ENCODE results near the gene GATAD2A. TPM values are rescaled to one million over a fixed set of nuclear protein-coding genes. Genes with fewer than 3 reads are reported as not detected.

GATAD2A gene
- total and polyA plus RNA-seq, 9 of the 15 experiments (the other 6 are each of a cell fraction or from before 2014, with no cell fraction given), result 2.4 to 226 (median 44.2) TPM

- no peak for FAIRE-seq
- no TSS peak for BruUV-seq (replicated peaks)
These were observed 23.4 kb upstream of the GATAD2A start for GRCh38 chr19:19382118-19382517.

More at GRCh38 chr19:19382118-19382517, 23.4 kb upstream of the GATAD2A start:
- Histone ChIP-seq H3K4me1 (replicated peaks in 1 of 2; ENCODE audit: control insufficient read depth in 2 of 2, insufficient read depth in 2 of 2, low read length in 2 of 2) (peaks cover 19 to 22% of the 10 kb centered on the region in 2 experiments; a peak in 4 of 5 replicates), H3K36me3 (ENCODE audit: control insufficient read depth, insufficient read depth, low read length) (no peaks in the 10 kb centered on the region), H3K9me1 (ENCODE audit: control insufficient read depth, insufficient read depth, low read length) (no peaks in the 10 kb centered on the region), H3K4me2 (ENCODE audit: insufficient read depth, low read length) (no peak overlapping the region), H3K27me3 (ENCODE audit: control insufficient read depth in 2 of 2, insufficient read depth in 2 of 2, low read length in 2 of 2) (no peaks in the 10 kb centered on the region), H3K9me3 (replicated peaks; ENCODE audit: control insufficient read depth, insufficient read depth, low read depth, low read length) (no peaks in the 10 kb centered on the region), H3K27ac (ENCODE audit: extremely low read depth, low read depth, low read length) (no peak overlapping the region), H4K20me1 (replicated peaks; ENCODE audit: control insufficient read depth, insufficient read depth, low read length) (no peaks in the 10 kb centered on the region), H3K79me2 (ENCODE audit: control insufficient read depth, insufficient read depth, low read length) (peaks cover 24% of the 10 kb centered on the region), H3K9ac (ENCODE audit: insufficient read depth in 1 of 2, low read depth in 2 of 2, low read length in 2 of 2) (no peak overlapping the region), H3K4me3 (no peak overlapping the region), H2AFZ (ENCODE audit: low read depth, low read length) (no peak overlapping the region)
- peak in 1 of 4 experiments; percentile 6 for DNase-seq (ENCODE audit: extremely low read depth in 1 of 4, low spot score in 3 of 4)
- TF ChIP-seq MNT (conservative IDR thresholded peaks at IDR 0.05) (no peak), MYBL2 (IDR thresholded peaks at IDR 0.05; ENCODE audit: low read depth) (no peak), MYBL2 (CRISPR knock-in tag; IDR thresholded peaks at IDR 0.05; ENCODE audit: borderline replicate concordance) (no peak), HDAC2 (IDR thresholded peaks at IDR 0.05) (no peak)
- TF ChIP-seq, protein P1, sequence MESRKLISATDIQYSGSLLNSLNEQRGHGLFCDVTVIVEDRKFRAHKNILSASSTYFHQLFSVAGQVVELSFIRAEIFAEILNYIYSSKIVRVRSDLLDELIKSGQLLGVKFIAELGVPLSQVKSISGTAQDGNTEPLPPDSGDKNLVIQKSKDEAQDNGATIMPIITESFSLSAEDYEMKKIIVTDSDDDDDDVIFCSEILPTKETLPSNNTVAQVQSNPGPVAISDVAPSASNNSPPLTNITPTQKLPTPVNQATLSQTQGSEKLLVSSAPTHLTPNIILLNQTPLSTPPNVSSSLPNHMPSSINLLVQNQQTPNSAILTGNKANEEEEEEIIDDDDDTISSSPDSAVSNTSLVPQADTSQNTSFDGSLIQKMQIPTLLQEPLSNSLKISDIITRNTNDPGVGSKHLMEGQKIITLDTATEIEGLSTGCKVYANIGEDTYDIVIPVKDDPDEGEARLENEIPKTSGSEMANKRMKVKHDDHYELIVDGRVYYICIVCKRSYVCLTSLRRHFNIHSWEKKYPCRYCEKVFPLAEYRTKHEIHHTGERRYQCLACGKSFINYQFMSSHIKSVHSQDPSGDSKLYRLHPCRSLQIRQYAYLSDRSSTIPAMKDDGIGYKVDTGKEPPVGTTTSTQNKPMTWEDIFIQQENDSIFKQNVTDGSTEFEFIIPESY (CRISPR knock-in tag; IDR thresholded peaks at IDR 0.05), result peak; percentile 73
- in situ Hi-C loops (cut with MboI) (no loop called here), intact Hi-C loops (cut with micrococcal nuclease) (no loop called here)
- POLR2A ChIA-PET, result interaction anchor here (1.6 kb wide), 1 partner anchor 9 kb away, joined by 5 read pairs; no protein-coding TSS in a partner anchor
- 83% methylated on average over 8 of the region's 8 CpGs for WGBS (ENCODE audit: insufficient coverage, low coverage, missing lambda C conversion rate)
- ATAC-seq, result no peak
- CTCF ChIA-PET (ENCODE audit: low intra/inter-chr PET ratio), result interaction anchor here (0.7 kb wide), 1 partner anchor 15 kb away, joined by 4 read pairs; no protein-coding TSS in a partner anchor
